CD4-positive, alpha-beta T cell treated with Interleukin-21 for 1 hour (primary cell): ENCODE results near the gene IFNK.

Source experiments
- DNase-seq: peaks from one replicate; pipeline ENCODE4 v3.0.0-alpha.2; 2020

The IFNK gene

GRCh38 chr9:27539479-27540441 is 15.7 kb downstream of the IFNK start:
- no peak for DNase-seq

GRCh38 chr9:27540502-27540901 is 16.4 kb downstream of the IFNK start:
- DNase-seq, result no peak

GRCh38 chr9:27541740-27542139 is 17.6 kb downstream of the IFNK start:
- DNase-seq, result no peak

- DNase-seq, result no peak
Measured at GRCh38 chr9:27542508-27542907, 18.4 kb downstream of the IFNK start.

DNA sequence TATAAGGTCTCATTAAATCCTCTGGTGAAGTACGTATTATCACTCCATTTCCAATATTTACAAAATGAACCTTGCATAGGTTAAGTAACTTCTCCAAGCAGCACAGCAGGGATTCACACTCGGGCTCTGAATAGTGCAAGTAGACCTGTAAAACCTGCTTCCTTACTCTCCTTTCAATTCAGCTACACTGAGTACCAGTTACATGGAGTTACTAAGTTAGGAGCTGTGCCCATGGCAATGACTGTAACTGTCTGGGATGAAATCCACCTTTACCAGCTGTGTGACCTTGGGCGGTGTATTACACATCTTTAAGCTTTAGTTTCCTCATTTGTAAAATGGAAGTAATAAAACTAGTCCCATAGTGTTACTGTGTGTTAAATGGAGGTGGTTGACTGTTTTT is 21.4 kb downstream of the IFNK start:
- DNase-seq, result no peak

DNA sequence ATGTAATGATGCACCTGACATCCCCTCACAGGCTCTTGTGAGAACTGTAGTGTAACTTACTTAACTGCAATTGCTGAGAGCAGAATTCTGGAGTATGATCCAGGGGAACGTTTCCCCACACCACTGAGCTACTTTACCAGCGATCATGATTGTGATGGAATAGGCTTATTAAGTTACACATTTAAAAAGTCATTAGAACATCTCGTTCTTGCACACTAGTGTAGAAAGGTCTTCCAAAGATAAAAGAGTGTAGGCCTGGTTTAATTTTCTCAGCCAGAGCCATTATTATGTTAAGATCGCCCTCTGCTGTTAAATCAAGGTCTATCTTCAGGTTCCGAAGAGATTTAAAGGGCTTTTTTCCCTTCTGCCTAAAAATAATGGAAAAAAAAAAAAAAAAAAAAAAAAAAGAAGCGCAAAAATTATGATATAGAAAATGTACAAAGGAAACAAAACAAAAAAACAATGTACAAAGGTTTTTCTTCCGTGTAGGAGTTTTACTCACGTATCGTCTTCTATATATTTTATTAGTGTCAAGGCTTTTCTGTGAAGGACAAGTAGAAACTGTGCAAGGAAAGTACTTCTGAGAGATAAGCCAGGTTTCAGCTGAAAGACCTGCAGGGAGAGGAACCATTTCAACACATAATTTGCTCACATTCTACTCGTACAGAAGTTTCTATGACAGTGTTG is 24.1 kb downstream of the IFNK start:
- no peak for DNase-seq

DNA sequence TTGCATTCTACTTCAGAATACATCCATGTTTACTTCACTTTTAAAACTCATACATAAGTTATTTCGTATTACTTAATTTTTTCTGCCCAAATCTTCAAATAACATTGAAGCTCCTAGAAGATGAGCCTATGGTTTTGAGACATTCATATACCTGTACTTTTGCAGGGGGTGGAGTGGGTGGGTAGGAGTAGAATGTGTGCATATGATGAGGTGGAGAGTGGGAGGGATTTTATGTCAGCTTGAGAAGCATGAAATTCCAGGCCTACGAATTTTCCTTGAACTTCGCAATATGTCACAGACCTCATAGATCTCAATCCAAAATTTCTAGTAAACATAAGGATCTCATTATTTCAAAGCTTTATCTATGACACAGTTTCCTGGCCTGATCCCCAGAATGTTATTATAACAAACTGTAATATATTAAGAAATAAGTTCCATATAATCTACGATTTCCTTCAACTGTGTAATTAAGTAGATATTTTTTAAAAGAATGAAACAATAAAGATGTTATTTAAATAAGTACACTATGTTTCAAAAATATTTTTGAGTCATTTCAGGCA is 25.2 kb downstream of the IFNK start:
- DNase-seq, result no peak

GRCh38 chr9:27554712-27555111 is 30.6 kb downstream of the IFNK start:
- DNase-seq, result no peak

- no peak for DNase-seq
Measured at GRCh38 chr9:27556470-27556869, 32.4 kb downstream of the IFNK start.

- no peak for DNase-seq
Measured at GRCh38 chr9:27558307-27558706, 34.2 kb downstream of the IFNK start.

GRCh38 chr9:27560457-27560856 is 36.4 kb downstream of the IFNK start:
- no peak for DNase-seq

DNA sequence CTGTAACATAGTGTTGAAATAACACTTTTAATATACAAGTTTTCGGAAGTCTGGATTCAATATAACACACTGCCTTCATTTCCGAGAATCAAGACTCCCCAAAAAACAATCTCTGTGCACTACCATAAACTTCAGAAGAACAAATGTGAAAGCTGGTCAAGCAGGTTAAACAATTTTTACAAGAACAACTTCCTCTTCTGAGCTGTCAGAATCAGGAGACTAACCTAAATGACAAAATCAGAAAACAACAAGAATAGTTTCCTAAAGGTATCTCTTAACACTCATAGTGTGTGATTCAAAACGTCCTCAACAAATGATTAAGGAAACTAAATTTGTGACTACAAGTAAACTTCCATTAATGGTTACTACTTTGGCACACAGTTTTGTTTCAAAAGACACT is 37.6 kb downstream of the IFNK start:
- DNase-seq, result no peak

DNA sequence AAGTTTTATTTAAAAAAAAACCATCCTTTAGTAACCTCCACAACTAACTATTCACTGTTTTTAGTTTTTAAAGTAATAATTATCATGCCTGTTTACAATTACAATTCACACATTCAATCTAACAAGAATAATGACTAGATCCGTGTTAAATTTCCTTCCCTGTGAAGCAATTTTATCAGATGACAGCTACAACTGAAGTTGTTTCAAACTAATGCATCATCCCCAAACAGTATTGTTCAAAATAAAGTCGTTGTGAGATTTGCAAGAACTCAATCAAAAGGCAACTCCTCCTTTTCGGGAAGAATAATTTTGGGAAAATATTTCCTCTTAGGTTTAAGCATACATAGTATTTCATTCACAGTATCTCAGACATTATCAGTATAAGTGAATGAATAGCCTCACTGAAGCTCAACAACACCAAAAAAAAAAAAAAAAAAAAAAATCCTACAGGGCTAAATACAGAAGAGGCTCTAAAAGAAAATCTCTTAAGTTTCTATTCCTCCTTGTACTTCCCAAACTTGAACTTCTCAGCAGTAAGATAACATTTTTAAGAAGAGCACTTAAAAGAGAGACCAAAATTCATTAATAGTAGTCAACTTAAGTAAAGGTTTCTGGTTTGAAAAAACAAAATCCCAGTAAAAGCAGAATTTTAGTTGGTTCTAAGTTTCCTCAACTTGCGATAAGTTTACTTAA is 39.8 kb downstream of the IFNK start:
- DNase-seq, result no peak

- DNase-seq, result no peak
Measured at GRCh38 chr9:27564670-27565069, 40.6 kb downstream of the IFNK start.

GRCh38 chr9:27565696-27566095 is 41.6 kb downstream of the IFNK start:
- DNase-seq, result no peak

DNA sequence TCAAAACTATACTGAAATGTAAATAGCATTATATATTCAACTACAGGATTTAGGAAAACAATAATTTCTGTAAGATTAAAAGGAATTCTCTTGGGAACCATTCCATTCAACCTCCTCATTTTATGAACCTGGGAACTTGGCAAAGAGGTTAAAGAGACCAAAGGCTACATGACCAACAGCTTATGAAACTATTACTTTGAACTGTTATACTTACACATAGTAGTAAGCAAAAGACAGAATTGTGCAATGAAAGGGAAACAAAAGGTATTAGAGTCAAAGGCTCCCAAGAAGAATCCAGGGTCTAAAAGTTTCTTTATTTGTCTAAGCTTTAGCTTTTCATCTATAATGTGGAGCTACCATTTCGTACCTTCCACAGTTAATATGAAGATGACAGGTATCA is 42.0 kb downstream of the IFNK start:
- no peak for DNase-seq

- DNase-seq, result no peak
Measured at GRCh38 chr9:27569406-27569805, 45.3 kb downstream of the IFNK start.

- DNase-seq, result no peak
Measured at GRCh38 chr9:27571011-27571410, 46.9 kb downstream of the IFNK start.

GRCh38 chr9:27572061-27572460 is 48.0 kb downstream of the IFNK start:
- DNase-seq, result no peak

GRCh38 chr9:27572566-27572917 is 48.5 kb downstream of the IFNK start:
- peak; percentile 75 for DNase-seq

GRCh38 chr9:27572918-27573633 is 49.0 kb downstream of the IFNK start, which contains the start of gene C9orf72:
Gene C9orf72, minus strand, starts transcription at chr9:27573481. Its CDS starts 6,361 bp downstream, at chr9:27567120.
- peak; percentile 93 for DNase-seq
